Esophagus muscularis mucosa (tissue), 3 donors: ENCODE data around the gene SPPL3.

Experiments
- CTCF ChIP-seq, 3 experiments: fragments of 200-600 bp in 2 of 3; fragments of 450-650 bp in 1 of 3; sonication (generic) in 2 of 3; IDR thresholded peaks; one replicate each; pipeline ENCODE4 v1.5.1; 2017 to 2019; ENCODE audit warnings: antibody characterized with exemption in 3 of 3, mild to moderate bottlenecking in 2 of 3, moderate library complexity in 1 of 3
- EP300 ChIP-seq: sonication (generic); formaldehyde crosslinking; IDR thresholded peaks from one replicate; pipeline ENCODE4 v1.6.1; 2017; ENCODE audit warnings: antibody characterized with exemption

DNA sequence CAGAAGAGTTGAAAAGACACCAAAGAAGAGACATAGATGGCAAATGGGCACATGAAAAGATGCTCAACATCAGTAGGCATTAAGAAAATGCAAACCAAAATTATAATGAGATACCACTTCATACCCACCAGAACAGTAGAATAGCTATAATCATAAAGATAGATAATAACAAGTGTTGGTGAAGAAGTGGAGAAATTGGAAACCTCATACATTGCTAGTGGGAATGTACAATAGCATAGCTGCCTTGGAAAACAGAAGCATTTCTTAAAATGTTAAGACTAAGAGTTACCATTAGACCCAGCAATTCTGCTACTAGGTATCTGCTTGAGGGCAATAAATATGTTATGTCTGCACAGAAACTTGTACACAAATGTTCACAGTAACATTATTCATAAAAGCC is 99.7 kb downstream of the SPPL3 start:
- TF ChIP-seq CTCF (IDR thresholded peaks at IDR 0.05), result no peak
- no peak for TF ChIP-seq EP300
